SK-N-SH (cell line): Measurements from ENCODE around the gene PAQR5. TPM values are rescaled to one million over a fixed set of nuclear protein-coding genes. Genes with fewer than 3 reads are reported as not detected.

ENCODE experiments used
- CTCF ChIA-PET: fragments of 300-600, 350-600 bp; formaldehyde crosslinking; extraction: SDS; loops from one replicate; lab custom pipeline; 2021; lab: Yijun Ruan, JAX
- POLR2A ChIA-PET: fragments of 350-600 bp; sonication (Branson Sonifier 250); formaldehyde crosslinking; extraction: SDS; loops from one replicate; lab custom pipeline; 2020; ENCODE audit warnings: antibody characterized with exemption, inconsistent platforms; lab: Yijun Ruan, JAX
- DNase-seq: peaks from one replicate; pipeline ENCODE4 v3.0.0; 2012
- H2AFZ ChIP-seq: fragments of 200-600 bp; sonication (generic); 2 replicates; pipeline ENCODE4 v1.8.1; 2016; ENCODE audit warnings: antibody characterized with exemption, mild to moderate bottlenecking, low read depth
- H3F3A ChIP-seq: fragments of 200-600 bp; sonication (generic); replicated peaks from 2 replicates; pipeline ENCODE3; 2016; ENCODE audit warnings: antibody characterized with exemption, mild to moderate bottlenecking; ENCODE audit not compliant: insufficient read depth
- H3K27ac ChIP-seq, 2 experiments: fragments of 200-500 bp in 1 of 2; fragments of 200-600 bp in 1 of 2; sonication (Bioruptor generic) in 1 of 2; sonication (generic), shearing (Covaris generic) in 1 of 2; 2 replicates each; pipeline versions ENCODE4 v1.5.1 to v1.6.1; 2014 to 2016; ENCODE audit warnings: low read depth in 2 of 2, inconsistent platforms in 1 of 2, low read length in 1 of 2, mild to moderate bottlenecking in 1 of 2, mixed read lengths in 1 of 2
- H3K27me3 ChIP-seq: fragments of 200-600 bp; sonication (generic), shearing (Covaris generic); 2 replicates; pipeline ENCODE4 v1.6.1; 2016; ENCODE audit warnings: mixed run types; ENCODE audit not compliant: insufficient read depth
- H3K36me3 ChIP-seq, 2 experiments: fragments of 200-500 bp in 1 of 2; fragments of 200-600 bp in 1 of 2; sonication (Bioruptor generic) in 1 of 2; sonication (generic) in 1 of 2; replicated peaks in 1 of 2; 2 replicates each; pipeline versions ENCODE3 to v1.5.1; 2014 to 2016; ENCODE audit warnings: low read length in 1 of 2, mild to moderate bottlenecking in 1 of 2; ENCODE audit not compliant: insufficient read depth in 2 of 2, control insufficient read depth in 1 of 2
- H3K4me1 ChIP-seq, 2 experiments: fragments of 200-500 bp in 1 of 2; fragments of 200-600 bp in 1 of 2; sonication (Bioruptor generic) in 1 of 2; sonication (generic), shearing (Covaris generic) in 1 of 2; 2 replicates each; pipeline versions ENCODE4 v1.5.1 to v1.6.1; 2014 to 2016; ENCODE audit warnings: low read depth in 1 of 2, low read length in 1 of 2, mixed run types in 1 of 2; ENCODE audit not compliant: insufficient read depth in 2 of 2, control insufficient read depth in 1 of 2
- H3K4me2 ChIP-seq: fragments of 200-600 bp; sonication (generic), shearing (Covaris generic); 2 replicates; pipeline ENCODE4 v1.6.1; 2017; ENCODE audit warnings: mixed run types
- H3K4me3 ChIP-seq, 2 experiments: fragments of 200-500 bp in 1 of 2; fragments of 200-600 bp in 1 of 2; sonication (Bioruptor generic) in 1 of 2; sonication (generic), shearing (Covaris generic) in 1 of 2; 2 replicates each; pipeline versions ENCODE4 v1.5.1 to v1.8.1; 2014 to 2016; ENCODE audit warnings: low read depth in 2 of 2, inconsistent platforms in 1 of 2, low read length in 1 of 2, mild to moderate bottlenecking in 1 of 2, mixed read lengths in 1 of 2, moderate library complexity in 1 of 2
- H3K79me2 ChIP-seq: fragments of 200-600 bp; sonication (generic); 2 replicates; pipeline ENCODE4 v1.8.1; 2017; ENCODE audit warnings: mild to moderate bottlenecking; ENCODE audit not compliant: insufficient read depth
- H3K9ac ChIP-seq: fragments of 200-600 bp; sonication (generic); 2 replicates; pipeline ENCODE4 v1.6.1; 2017; ENCODE audit warnings: mixed run types
- H3K9me2 ChIP-seq: fragments of 200-600 bp; sonication (generic); 2 replicates; pipeline ENCODE4 v1.6.1; 2017; ENCODE audit warnings: mixed run types
- H3K9me3 ChIP-seq: fragments of 200-600 bp; sonication (generic); 2 replicates; pipeline ENCODE4 v1.6.1; 2017; ENCODE audit warnings: mixed run types, mild to moderate bottlenecking, moderate library complexity
- H4K20me1 ChIP-seq: fragments of 200-600 bp; sonication (generic); 2 replicates; pipeline ENCODE4 v1.6.1; 2017; ENCODE audit warnings: mild to moderate bottlenecking, mixed run types; ENCODE audit not compliant: insufficient read depth
- CTCF ChIP-seq: fragments of 200-600 bp; sonication (generic); IDR thresholded peaks from 2 replicates; pipeline ENCODE4 v1.6.1; 2017; ENCODE audit warnings: antibody characterized with exemption, mild to moderate bottlenecking, moderate library complexity
- ELF1 ChIP-seq: IDR thresholded peaks from 2 replicates; pipeline ENCODE4 v1.4.0; 2012
- EP300 ChIP-seq, 2 experiments: IDR thresholded peaks; 2 replicates each; pipeline versions ENCODE4 v1.4.0 to v1.6.1; 2012; ENCODE audit warnings: borderline replicate concordance in 1 of 2, low read depth in 1 of 2, low read length in 1 of 2
- EZH2phosphoT487 ChIP-seq: fragments of 200-600 bp; sonication (generic); IDR thresholded peaks from 2 replicates; pipeline ENCODE4 v1.6.1; 2017; ENCODE audit warnings: low read depth, mixed run types, mild to moderate bottlenecking, antibody characterized with exemption, moderate library complexity, borderline replicate concordance
- FOXJ3 ChIP-seq: sonication (generic); formaldehyde crosslinking; IDR thresholded peaks from 2 replicates; pipeline ENCODE4 v1.5.1; 2020; ENCODE audit warnings: mild to moderate bottlenecking, missing genetic modification reagents
- FOXM1 ChIP-seq: IDR thresholded peaks from 2 replicates; pipeline ENCODE4 v1.4.0; 2012; ENCODE audit warnings: low read depth, mild to moderate bottlenecking
- MAX ChIP-seq: IDR thresholded peaks from 2 replicates; pipeline ENCODE4 v1.4.0; 2012; ENCODE audit warnings: low read depth
- PBX3 ChIP-seq: IDR thresholded peaks from 2 replicates; pipeline ENCODE4; 2012
- RCOR1 ChIP-seq: fragments of 150-350 bp; IDR thresholded peaks from 2 replicates; pipeline ENCODE4 v1.6.1; 2017; ENCODE audit warnings: antibody characterized with exemption, low read length
- RFX5 ChIP-seq: IDR thresholded peaks from 2 replicates; pipeline ENCODE4 v1.6.1; 2012; ENCODE audit warnings: mild to moderate bottlenecking, improper control_type of control experiment, low read length
- SIN3A ChIP-seq: IDR thresholded peaks from 2 replicates; pipeline ENCODE4 v1.6.1; 2012; ENCODE audit warnings: low read depth, mild to moderate bottlenecking, low read length, moderate library complexity, borderline replicate concordance
- SMC3 ChIP-seq: IDR thresholded peaks from 2 replicates; pipeline ENCODE4 v1.6.1; 2012; ENCODE audit warnings: low read depth, low read length, improper control_type of control experiment
- TAF1 ChIP-seq: IDR thresholded peaks from 2 replicates; pipeline ENCODE4 v1.6.1; 2012; ENCODE audit warnings: low read depth, mild to moderate bottlenecking, low read length, moderate library complexity, borderline replicate concordance
- TCF12 ChIP-seq: IDR thresholded peaks from 2 replicates; pipeline ENCODE4 v1.4.0; 2012
- USF2 ChIP-seq: fragments of 150-350 bp; IDR thresholded peaks from 2 replicates; pipeline ENCODE4 v1.6.1; 2017; ENCODE audit warnings: antibody characterized with exemption, low read length, low read depth, borderline replicate concordance
- WGBS: methylation state at CpG from one replicate; pipeline ENCODE4 v1.1.6; 2017; ENCODE audit warnings: low lambda C conversion rate; 5-methylcytosine and 5-hydroxymethylcytosine counted together
- polyA plus RNA-seq, 3 experiments: library from polyadenylated mRNA; depleted of rRNA; stranded (reverse); fragments of >200 nt; gene quantifications; 2 replicates each; pipeline ENCODE4 v1.2.3, GENCODE V29; 2012

The PAQR5 gene
- polyA plus RNA-seq, 1 of the 3 experiments (the other 2 are of a cell fraction): 3.9 TPM

DNA sequence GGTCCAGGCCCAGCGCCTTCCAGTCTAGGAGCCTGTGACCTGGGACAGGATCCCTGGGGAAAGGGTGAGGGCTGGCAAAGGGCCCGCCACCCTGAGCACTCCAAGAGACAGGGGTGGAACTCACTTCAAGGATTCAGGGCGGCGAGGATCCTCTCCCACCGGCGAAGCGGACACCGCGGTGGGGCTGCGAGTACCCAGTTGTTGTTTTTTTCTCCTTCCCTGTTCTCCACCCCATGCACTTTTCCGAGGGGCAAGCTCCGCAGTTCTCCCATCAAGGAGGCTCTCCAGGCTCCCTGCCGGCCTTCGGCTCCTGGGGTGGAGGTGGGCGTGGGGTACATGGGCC is 387 bp upstream of the PAQR5 start:
- CTCF ChIA-PET: interaction anchor here (0.7 to 1.4 kb wide), 3 partner anchors 19 to 194 kb away, joined by 3 read pairs; no protein-coding TSS in a partner anchor
- Histone ChIP-seq H3K9ac (peak overlapping the region; percentile 53; the same call in 1 of the 2 replicates), H3K9me3 (no peaks in the 10 kb centered on the region), H3K4me3 (peak overlapping the region; percentile 65 to 66), H3K79me2 (no peaks in the 10 kb centered on the region), H3F3A (no peaks in the 10 kb centered on the region), H3K27ac (no peak overlapping the region), H3K4me2 (peak overlapping the region; percentile 80), H4K20me1 (no peaks in the 10 kb centered on the region), H3K27me3 (no peaks in the 10 kb centered on the region), H3K9me2 (no peaks in the 10 kb centered on the region), H3K4me1 (peaks cover 0 to 10% of the 10 kb centered on the region in 2 experiments; a peak in 1 of 4 replicates), H2AFZ (peak overlapping the region; percentile 83), H3K36me3 (no peaks in the 10 kb centered on the region)
- 89% methylated on average over 15 of the region's 15 CpGs for WGBS
- DNase-seq: no peak
- TF ChIP-seq EP300 (IDR thresholded peaks at IDR 0.05; ENCODE audit: borderline replicate concordance in 1 of 2, low read depth in 1 of 2, low read length in 1 of 2) (no peak), CTCF (no peak), RFX5 (no peak), USF2 (no peak), PBX3 (no peak), TAF1 (no peak), EZH2phosphoT487 (no peak), ELF1 (no peak), RCOR1 (no peak), SMC3 (no peak), SIN3A (no peak), FOXJ3 (CRISPR knock-in tag) (no peak), TCF12 (no peak), MAX (no peak), FOXM1 (no peak)
- POLR2A ChIA-PET: no interaction called here
